ENCODE data around the gene DNAJC18.

- TF ChIP-seq CTCF (IDR thresholded peaks at IDR 0.05) = no peak
- TF ChIP-seq POLR2A (IDR thresholded peaks at IDR 0.05) = no peak
Measured at GRCh38 chr5:139474890-139475791, 35.8 kb upstream of the DNAJC18 start.

Data from right lobe of liver (tissue), 4 donors.